H1 (cell line): ENCODE results near the gene LPIN2. TPM values are rescaled to one million over a fixed set of nuclear protein-coding genes. Genes with fewer than 3 reads are reported as not detected.

Experiments used
- CTCF ChIA-PET: fragments of 300-600 bp; sonication (Branson Sonifier 250); formaldehyde crosslinking; loops from one replicate; lab custom pipeline; 2021; ENCODE audit not compliant: partially characterized antibody; lab: Charles Lee
- POLR2A ChIA-PET: fragments of 300-600 bp; sonication (Branson Sonifier 250); formaldehyde crosslinking; loops from one replicate; lab custom pipeline; 2021; ENCODE audit warnings: inconsistent platforms; ENCODE audit not compliant: partially characterized antibody; lab: Charles Lee
- DNase-seq, 2 experiments: peaks; one replicate each; pipeline versions ENCODE4 v3.0.0 to v3.0.0-alpha.2; 2010 to 2022; ENCODE audit warnings: low spot score in 2 of 2, low read depth in 1 of 2, mixed read lengths in 1 of 2
- FAIRE-seq: peaks from 2 replicates; lab custom pipeline; 2011; peaks lifted over from hg19 to GRCh38; lab: Jason Lieb, UNC
- H2AFZ ChIP-seq: 2 replicates; pipeline ENCODE4 v1.8.1; 2012; ENCODE audit warnings: low read length, inconsistent platforms
- H2AK5ac ChIP-seq: 2 replicates; pipeline ENCODE4 v1.6.1; 2013; ENCODE audit warnings: low read depth, low read length
- H2BK120ac ChIP-seq: replicated peaks from 2 replicates; pipeline ENCODE3; 2013; ENCODE audit warnings: low read depth, low read length, inconsistent platforms
- H2BK12ac ChIP-seq: 2 replicates; pipeline ENCODE4 v1.6.1; 2013; ENCODE audit warnings: low read depth, low read length
- H2BK15ac ChIP-seq: 2 replicates; pipeline ENCODE4 v1.6.1; 2013; ENCODE audit warnings: low read length
- H2BK20ac ChIP-seq: 2 replicates; pipeline ENCODE4 v1.6.1; 2013; ENCODE audit warnings: low read length
- H2BK5ac ChIP-seq: 2 replicates; pipeline ENCODE4 v1.6.1; 2013; ENCODE audit warnings: low read depth, low read length
- H3K14ac ChIP-seq: 2 replicates; pipeline ENCODE4 v1.6.1; 2013; ENCODE audit warnings: inconsistent platforms; ENCODE audit not compliant: insufficient read length
- H3K18ac ChIP-seq: 2 replicates; pipeline ENCODE4 v1.6.1; 2013; ENCODE audit warnings: low read length; ENCODE audit errors: extremely low read depth
- H3K23ac ChIP-seq: 2 replicates; pipeline ENCODE4 v1.6.1; 2013; ENCODE audit warnings: inconsistent platforms; ENCODE audit not compliant: insufficient read length
- H3K23me2 ChIP-seq: 2 replicates; pipeline ENCODE4 v1.6.1; 2013; ENCODE audit warnings: low read depth, low read length
- H3K27ac ChIP-seq: 2 replicates; pipeline ENCODE4 v1.6.1; 2011; ENCODE audit warnings: low read depth, low read length, inconsistent platforms
- H3K27me3 ChIP-seq, 4 experiments: replicated peaks in 1 of 4; 1 replicate in 1 of 4; 2 replicates in 3 of 4; pipeline versions ENCODE4 v1.6.1 to v1.8.1; 2011 to 2013; ENCODE audit warnings: low read length in 3 of 4, mild to moderate bottlenecking in 3 of 4, inconsistent platforms in 2 of 4, mixed read lengths in 2 of 4, moderate library complexity in 1 of 4; ENCODE audit not compliant: control insufficient read depth in 3 of 4, insufficient read depth in 3 of 4; ENCODE audit errors: extremely low read depth in 1 of 4
- H3K36me3 ChIP-seq, 4 experiments: 2 replicates each; pipeline versions ENCODE4 v1.6.1 to v1.8.1; 2011 to 2013; ENCODE audit warnings: mild to moderate bottlenecking in 4 of 4, low read length in 3 of 4, moderate library complexity in 2 of 4, control low read depth in 1 of 4, inconsistent platforms in 1 of 4; ENCODE audit not compliant: insufficient read depth in 4 of 4, control insufficient read depth in 2 of 4
- H3K4ac ChIP-seq: replicated peaks from 2 replicates; pipeline ENCODE3; 2013; ENCODE audit warnings: low read length, low read depth, mixed read lengths, inconsistent platforms; ENCODE audit not compliant: insufficient read length
- H3K4me1 ChIP-seq, 4 experiments: replicated peaks in 1 of 4; 1 replicate in 1 of 4; 2 replicates in 3 of 4; pipeline versions ENCODE4 v1.6.1 to v1.8.1; 2011 to 2013; ENCODE audit warnings: low read length in 3 of 4, inconsistent platforms in 2 of 4, mixed read lengths in 1 of 4; ENCODE audit not compliant: insufficient read depth in 4 of 4, control insufficient read depth in 3 of 4
- H3K4me2 ChIP-seq, 2 experiments: 2 replicates each; pipeline versions ENCODE4 v1.6.1 to v1.8.1; 2011 to 2013; ENCODE audit warnings: low read depth in 2 of 2, low read length in 2 of 2, control low read depth in 1 of 2, inconsistent platforms in 1 of 2, mild to moderate bottlenecking in 1 of 2; ENCODE audit not compliant: insufficient read depth in 1 of 2
- H3K4me3 ChIP-seq, 4 experiments: fragments of 200-600, 300-600 bp in 1 of 4; sonication (generic), shearing (Covaris generic), sonication (Bioruptor Twin) in 1 of 4; 2 replicates each; pipeline versions ENCODE4 v1.5.1 to v1.8.1; 2011 to 2016; ENCODE audit warnings: low read length in 4 of 4, low read depth in 3 of 4, control low read depth in 2 of 4, inconsistent platforms in 2 of 4, mild to moderate bottlenecking in 2 of 4, mixed read lengths in 1 of 4, moderate library complexity in 1 of 4; ENCODE audit not compliant: insufficient read depth in 2 of 4; ENCODE audit errors: extremely low read depth in 1 of 4
- H3K56ac ChIP-seq: replicated peaks from 2 replicates; pipeline ENCODE3; 2013; ENCODE audit warnings: low read depth, mild to moderate bottlenecking, mixed read lengths, low read length, inconsistent platforms; ENCODE audit not compliant: insufficient read length
- H3K79me1 ChIP-seq: 2 replicates; pipeline ENCODE4 v1.6.1; 2013; ENCODE audit warnings: low read depth, low read length, control low read depth
- H3K79me2 ChIP-seq, 2 experiments: 2 replicates each; pipeline versions ENCODE4 v1.6.1 to v1.8.1; 2012 to 2013; ENCODE audit warnings: low read length in 2 of 2, mild to moderate bottlenecking in 2 of 2, inconsistent platforms in 1 of 2; ENCODE audit not compliant: insufficient read depth in 2 of 2, control insufficient read depth in 1 of 2
- H3K9ac ChIP-seq, 4 experiments: replicated peaks in 1 of 4; 1 replicate in 1 of 4; 2 replicates in 3 of 4; pipeline versions ENCODE4 v1.6.1 to v1.8.1; 2011 to 2013; ENCODE audit warnings: low read depth in 3 of 4, low read length in 3 of 4, control low read depth in 2 of 4, mild to moderate bottlenecking in 2 of 4, moderate library complexity in 2 of 4, inconsistent platforms in 1 of 4; ENCODE audit errors: extremely low read depth in 1 of 4
- H3K9me3 ChIP-seq, 2 experiments: 2 replicates each; pipeline versions ENCODE4 v1.6.1 to v1.8.1; 2012 to 2013; ENCODE audit warnings: mild to moderate bottlenecking in 2 of 2, moderate library complexity in 2 of 2, control low read depth in 1 of 2, inconsistent platforms in 1 of 2, low read depth in 1 of 2, low read length in 1 of 2, mixed read lengths in 1 of 2; ENCODE audit not compliant: insufficient read depth in 2 of 2
- H4K20me1 ChIP-seq, 2 experiments: replicated peaks in 1 of 2; 2 replicates each; pipeline versions ENCODE3 to v1.8.1; 2011 to 2013; ENCODE audit warnings: inconsistent platforms in 2 of 2, low read length in 2 of 2, mild to moderate bottlenecking in 1 of 2; ENCODE audit not compliant: insufficient read depth in 2 of 2, control insufficient read depth in 1 of 2
- H4K5ac ChIP-seq: 2 replicates; pipeline ENCODE4 v1.6.1; 2013; ENCODE audit warnings: low read length, low read depth, mixed read lengths, inconsistent platforms; ENCODE audit not compliant: insufficient read length
- H4K8ac ChIP-seq: 2 replicates; pipeline ENCODE4 v1.8.0; 2013; ENCODE audit warnings: mild to moderate bottlenecking, moderate library complexity, low read length, inconsistent platforms; ENCODE audit not compliant: insufficient read depth; ENCODE audit errors: extremely low read depth
- H4K91ac ChIP-seq: replicated peaks from 2 replicates; pipeline ENCODE3; 2013; ENCODE audit warnings: low read length, mixed read lengths, inconsistent platforms; ENCODE audit not compliant: insufficient read length
- CBX8 ChIP-seq: fragments of 300-800, 300-1000 bp; sonication (generic); IDR thresholded peaks from 2 replicates; pipeline ENCODE4 v1.7.1; 2016; ENCODE audit warnings: low read depth, low read length, borderline replicate concordance
- CEBPB ChIP-seq: IDR thresholded peaks from 2 replicates; pipeline ENCODE4 v1.6.1; 2012; ENCODE audit warnings: low read depth, low read length
- KDM5A ChIP-seq: fragments of 200-600 bp; IDR thresholded peaks from 2 replicates; pipeline ENCODE4 v1.7.1; 2012; ENCODE audit warnings: mild to moderate bottlenecking, low read length, inconsistent platforms, mixed read lengths
- MAX ChIP-seq: IDR thresholded peaks from 2 replicates; pipeline ENCODE4 v1.6.1; 2012; ENCODE audit warnings: inconsistent platforms
- NANOG ChIP-seq: IDR thresholded peaks from 2 replicates; pipeline ENCODE4 v1.6.1; 2011; ENCODE audit warnings: low read length, low read depth, mild to moderate bottlenecking, inconsistent platforms; ENCODE audit not compliant: insufficient read depth, poor library complexity, severe bottlenecking
- POLR2A ChIP-seq, 2 experiments: IDR thresholded peaks; 1 replicate in 1 of 2; 2 replicates in 1 of 2; pipeline ENCODE4 v1.6.1; 2011; ENCODE audit warnings: low read depth in 2 of 2, low read length in 2 of 2, mild to moderate bottlenecking in 2 of 2; ENCODE audit errors: control extremely low read depth in 1 of 2
- POLR2AphosphoS5 ChIP-seq: IDR thresholded peaks from 2 replicates; pipeline ENCODE4 v1.6.1; 2011; ENCODE audit warnings: low read depth, low read length
- POU5F1 ChIP-seq: IDR thresholded peaks from 2 replicates; pipeline ENCODE4 v1.6.1; 2011; ENCODE audit warnings: low read depth, mild to moderate bottlenecking, low read length, moderate library complexity
- SIRT6 ChIP-seq: IDR thresholded peaks from one replicate; pipeline ENCODE4 v1.7.1; 2012; ENCODE audit warnings: low read length, inconsistent platforms
- SRF ChIP-seq: IDR thresholded peaks from 2 replicates; pipeline ENCODE4 v1.6.1; 2011; ENCODE audit warnings: mild to moderate bottlenecking, low read depth, low read length, moderate library complexity
- SUZ12 ChIP-seq: fragments of 200-600 bp; sonication (generic); IDR thresholded peaks from 2 replicates; pipeline ENCODE4 v1.6.1; 2012; ENCODE audit warnings: mild to moderate bottlenecking, inconsistent platforms, low read length, moderate library complexity, mixed read lengths
- TAF1 ChIP-seq: IDR thresholded peaks from 2 replicates; pipeline ENCODE4 v1.6.1; 2011; ENCODE audit warnings: mild to moderate bottlenecking, low read depth, low read length
- TBP ChIP-seq: IDR thresholded peaks from 2 replicates; pipeline ENCODE4 v1.6.1; 2011; ENCODE audit warnings: low read depth, low read length, improper control_type of control experiment
- ZNF274 ChIP-seq: IDR thresholded peaks from 2 replicates; pipeline ENCODE4 v1.7.0; 2012; ENCODE audit warnings: low read length, borderline replicate concordance; ENCODE audit errors: extremely low read depth
- WGBS, 2 experiments: shearing (Covaris generic) in 1 of 2; methylation state at CpG; one replicate each; pipeline versions ENCODE4 v1.1.6 to v1.1.7; 2013 to 2015; ENCODE audit warnings: low lambda C conversion rate in 2 of 2, mixed read lengths in 2 of 2, inconsistent platforms in 1 of 2, low coverage in 1 of 2, missing lambda C conversion rate in 1 of 2; ENCODE audit not compliant: insufficient replicate concordance in 2 of 2, insufficient coverage in 1 of 2, insufficient read length in 1 of 2; ENCODE audit errors: extremely low coverage in 1 of 2, missing lambda C conversion rate in 1 of 2; 5-methylcytosine and 5-hydroxymethylcytosine counted together
- polyA plus RNA-seq, 7 experiments: library from polyadenylated mRNA; depleted of rRNA in 3 of 7; stranded (reverse) in 5 of 7; unstranded in 2 of 7; fragments of >200 nt in 5 of 7; fragments of 200-250 nt in 2 of 7; gene quantifications; 1 replicate in 5 of 7; 2 replicates in 1 of 7; 4 replicates in 1 of 7; pipeline versions ENCODE4 v1.2.1 to v1.2.3, GENCODE V29; 2011 to 2013; ENCODE audit warnings: missing spikeins in 2 of 7, mixed read lengths in 2 of 7
- total RNA-seq: library from RNA; stranded (reverse); fragmentation: NEBNext Ultra II Directional; extraction: Animal tissue kit (Norgen Biotek cat#: 25700); gene quantifications from 2 replicates; pipeline ENCODE4 v1.2.1, GENCODE V29; 2021

The LPIN2 gene
- total and polyA plus RNA-seq, 2 of the 8 experiments (the other 6 are each of a cell fraction or from before 2014, with no cell fraction given), result 7.4 to 14.2 TPM

GRCh38 chr18:3014503-3015203, 1.7 kb upstream of the LPIN2 start:
- Histone ChIP-seq H3K4me1 (peaks cover 0 to 6% (median 2%) of the 10 kb centered on the region in 4 experiments; a peak in 3 of 7 replicates), H2AK5ac (no peak overlapping the region), H3K4me2 (no peak overlapping the region), H3K56ac (no peak overlapping the region), H4K20me1 (peaks cover 0 to 2% of the 10 kb centered on the region in 2 experiments), H3K9me3 (no peaks in the 10 kb centered on the region), H4K5ac (no peak overlapping the region), H3K4me3 (no peak overlapping the region), H2BK20ac (no peak overlapping the region), H3K23me2 (no peaks in the 10 kb centered on the region; the same call in none of the 2 replicates), H3K36me3 (peaks cover 0 to 7% (median under 1%) of the 10 kb centered on the region in 4 experiments; a peak in 1 of 8 replicates), H3K79me2 (peaks cover 0 to 23% of the 10 kb centered on the region in 2 experiments; a peak in 2 of 4 replicates), H3K27ac (no peak overlapping the region), H4K8ac (no peak overlapping the region), H3K14ac (no peak overlapping the region), H3K18ac (no peak overlapping the region), H2AFZ (no peak overlapping the region), H3K79me1 (no peaks in the 10 kb centered on the region; the same call in 1 of the 2 replicates), H4K91ac (no peak overlapping the region), H3K9ac (no peak overlapping the region), H2BK5ac (no peak overlapping the region), H3K4ac (no peak overlapping the region), H3K27me3 (no peaks in the 10 kb centered on the region; a peak in 1 of 7 replicates), H2BK12ac (no peak overlapping the region), H3K23ac (no peak overlapping the region), H2BK120ac (no peak overlapping the region), H2BK15ac (no peak overlapping the region)
- 83% methylated on average over 7 of the region's 7 CpGs; no CpG with 5 or more reads in 1 of the 2 experiments for WGBS, 2 experiments
- ChIA-PET POLR2A (no interaction called here), CTCF (interaction anchor here (0.6 to 1.3 kb wide), 8 partner anchors 35 to 145 kb away, joined by 3 to 5 read pairs (median 4); no protein-coding TSS in a partner anchor)
- no peak for FAIRE-seq
- DNase-seq, result no peak
- TF ChIP-seq SRF (no peak), SUZ12 (no peak), SIRT6 (no peak), POU5F1 (no peak), TBP (no peak), TAF1 (no peak), KDM5A (no peak), ZNF274 (no peak), CBX8 (no peak), CEBPB (no peak), NANOG (no peak), MAX (no peak), POLR2A (IDR thresholded peaks at IDR 0.05; ENCODE audit: control extremely low read depth in 1 of 2, low read depth in 2 of 2, low read length in 2 of 2) (no peak), POLR2AphosphoS5 (no peak)
